Caco-2 (cell line): ENCODE data around the gene BCL7C. TPM values are rescaled to one million over a fixed set of nuclear protein-coding genes. Genes with fewer than 3 reads are reported as not detected.
"Not testable (repeated sequence)": the region's sequence is repeated elsewhere in the genome, so short reads cannot be mapped to it uniquely, and the experiment has no call there.

ENCODE experiments used
- BruUV-seq: library from RNA; stranded (reverse); fragments of 400-500 nt; replicated peaks from 2 replicates; lab custom pipeline; 2021; lab: Mats Ljungman, UMichigan
- CTCF ChIA-PET: fragments of 300-600 bp; sonication (Branson Sonifier 250); formaldehyde crosslinking; loops from one replicate; lab custom pipeline; 2022; ENCODE audit warnings: antibody characterized with exemption; lab: Charles Lee
- POLR2A ChIA-PET: fragments of 300-600 bp; sonication (Branson Sonifier 250); formaldehyde crosslinking; loops from one replicate; lab custom pipeline; 2022; ENCODE audit warnings: antibody characterized with exemption; lab: Charles Lee
- DNase-seq, 2 experiments: peaks; one replicate each; pipeline versions ENCODE4 v3.0.0 to v3.0.0-alpha.2; 2020 to 2022
- H3K27me3 ChIP-seq: replicated peaks from 2 replicates; pipeline ENCODE4 v1.6.0; 2011; ENCODE audit warnings: low read length; ENCODE audit not compliant: control insufficient read depth, insufficient read depth
- H3K36me3 ChIP-seq: 2 replicates; pipeline ENCODE4 v1.5.1; 2011; ENCODE audit warnings: low read length; ENCODE audit not compliant: control insufficient read depth, insufficient read depth
- H3K4me1 ChIP-seq: fragments of 250-450 bp; sonication (Bioruptor Pico); 2 replicates; pipeline ENCODE4 v1.5.1; 2020; ENCODE audit warnings: mild to moderate bottlenecking
- H3K4me3 ChIP-seq: 2 replicates; pipeline ENCODE4 v1.5.1; 2011; ENCODE audit warnings: low read depth, mild to moderate bottlenecking, control low read depth, low read length
- H3K9me3 ChIP-seq: fragments of 250-450 bp; sonication (Bioruptor Pico); 2 replicates; pipeline ENCODE4 v1.5.1; 2020; ENCODE audit warnings: mild to moderate bottlenecking, moderate library complexity
- H3K27ac Mint-ChIP-seq: one replicate; pipeline ENCODE4 v1.8.0; 2022; ENCODE audit warnings: mixed read lengths; ENCODE audit not compliant: unreplicated experiment
- H3K27me3 Mint-ChIP-seq: one replicate; pipeline ENCODE4 v1.8.0; 2022; ENCODE audit warnings: mixed read lengths; ENCODE audit not compliant: insufficient read depth, unreplicated experiment
- H3K36me3 Mint-ChIP-seq: one replicate; pipeline ENCODE4 v1.8.0; 2022; ENCODE audit warnings: mild to moderate bottlenecking, mixed read lengths; ENCODE audit not compliant: insufficient read depth, unreplicated experiment
- H3K4me1 Mint-ChIP-seq: one replicate; pipeline ENCODE4 v1.8.0; 2022; ENCODE audit warnings: low read depth, mixed read lengths; ENCODE audit not compliant: unreplicated experiment
- H3K4me3 Mint-ChIP-seq: one replicate; pipeline ENCODE4 v1.8.0; 2022; ENCODE audit warnings: mild to moderate bottlenecking, moderate library complexity, mixed read lengths; ENCODE audit not compliant: unreplicated experiment
- H3K9me3 Mint-ChIP-seq: one replicate; pipeline ENCODE4 v1.8.0; 2022; ENCODE audit warnings: mixed read lengths; ENCODE audit not compliant: unreplicated experiment
- CTCF ChIP-seq, 2 experiments: fragments of 200-600 bp in 1 of 2; IDR thresholded peaks; 1 replicate in 1 of 2; 2 replicates in 1 of 2; pipeline versions ENCODE4 v1.5.1 to v1.8.0; 2011 to 2022; ENCODE audit warnings: antibody characterized with exemption in 1 of 2, control low read depth in 1 of 2, inconsistent platforms in 1 of 2, low read depth in 1 of 2, low read length in 1 of 2, mild to moderate bottlenecking in 1 of 2, moderate library complexity in 1 of 2; ENCODE audit not compliant: insufficient read depth in 1 of 2, severe bottlenecking in 1 of 2, unreplicated experiment in 1 of 2
- intact Hi-C: fragments of 100-400 bp; cut with micrococcal nuclease; formaldehyde crosslinking; loops from one replicate; pipeline ENCODE4 v1.10.0; 2022; ENCODE audit not compliant: unreplicated experiment
- total RNA-seq: library from RNA; stranded (reverse); gene quantifications from 2 replicates; pipeline ENCODE4 v1.2.3, GENCODE V29; 2022

Gene BCL7C
- total RNA-seq, 1 experiment from 2014 or later = 17.7 TPM

- DNase-seq = no peak
- Mint-ChIP-seq H3K27ac (peak overlapping the region; percentile 45), H3K4me3 (peak overlapping the region; percentile 90), H3K4me1 (peaks cover 23% of the 10 kb centered on the region), H3K36me3 (peaks cover 19% of the 10 kb centered on the region), H3K27me3 (no peaks in the 10 kb centered on the region), H3K9me3 (no peaks in the 10 kb centered on the region)
- no peaks in the 10 kb centered on the region; the same call in 1 of the 2 replicates for H3K36me3 ChIP-seq
- no peaks in the 10 kb centered on the region for H3K9me3 ChIP-seq
- intact Hi-C loops = no loop called here
- H3K4me1 ChIP-seq = peaks cover 30% of the 10 kb centered on the region
- ChIA-PET CTCF (no interaction called here), POLR2A (no interaction called here)
- TF ChIP-seq CTCF (IDR thresholded peaks at IDR 0.05; ENCODE audit: insufficient read depth in 1 of 2, low read depth in 1 of 2, low read length in 1 of 2, severe bottlenecking in 1 of 2, unreplicated experiment in 1 of 2) = no peak
- no peaks in the 10 kb centered on the region for H3K27me3 ChIP-seq
- H3K4me3 ChIP-seq = peak overlapping the region; percentile 77
- BruUV-seq = TSS peak; percentile 82
These were observed 877 bp upstream of the BCL7C start for GRCh38 chr16:30894540-30895368.

GRCh38 chr16:30893417-30893743 is 497 bp downstream of the BCL7C start:
- Mint-ChIP-seq H3K27ac (peak overlapping the region; percentile 87), H3K4me1 (peaks cover 23% of the 10 kb centered on the region), H3K36me3 (peaks cover 22% of the 10 kb centered on the region), H3K9me3 (no peaks in the 10 kb centered on the region), H3K4me3 (peak overlapping the region; percentile 90), H3K27me3 (no peaks in the 10 kb centered on the region)
- Histone ChIP-seq H3K27me3 (no peaks in the 10 kb centered on the region), H3K4me1 (peaks cover 30% of the 10 kb centered on the region), H3K4me3 (peak overlapping the region; percentile 98), H3K9me3 (no peaks in the 10 kb centered on the region), H3K36me3 (no peaks in the 10 kb centered on the region; the same call in 1 of the 2 replicates)
- no peak for DNase-seq
- intact Hi-C loops = no loop called here
- ChIA-PET POLR2A (no interaction called here), CTCF (no interaction called here)
- no peak for TF ChIP-seq CTCF (IDR thresholded peaks at IDR 0.05; ENCODE audit: insufficient read depth in 1 of 2, low read depth in 1 of 2, low read length in 1 of 2, severe bottlenecking in 1 of 2, unreplicated experiment in 1 of 2)
- BruUV-seq = no TSS peak

GRCh38 chr16:30892670-30893416 is 1.0 kb downstream of the BCL7C start:
- H3K36me3 Mint-ChIP-seq = peaks cover 22% of the 10 kb centered on the region
- TF ChIP-seq CTCF (IDR thresholded peaks at IDR 0.05; ENCODE audit: insufficient read depth in 1 of 2, low read depth in 1 of 2, low read length in 1 of 2, severe bottlenecking in 1 of 2, unreplicated experiment in 1 of 2) = no peak
- no peaks in the 10 kb centered on the region for H3K27me3 Mint-ChIP-seq
- no peaks in the 10 kb centered on the region for H3K9me3 Mint-ChIP-seq
- ChIA-PET CTCF (no interaction called here), POLR2A (no interaction called here)
- H3K27ac Mint-ChIP-seq = peak overlapping the region; percentile 87
- intact Hi-C loops = no loop called here
- H3K4me1 Mint-ChIP-seq = peaks cover 23% of the 10 kb centered on the region
- peaks cover 30% of the 10 kb centered on the region for H3K4me1 ChIP-seq
- peak overlapping the region; percentile 98 for H3K4me3 ChIP-seq
- H3K27me3 ChIP-seq = no peaks in the 10 kb centered on the region
- no peaks in the 10 kb centered on the region for H3K9me3 ChIP-seq
- H3K36me3 ChIP-seq = no peaks in the 10 kb centered on the region; the same call in 1 of the 2 replicates
- DNase-seq = no peak
- H3K4me3 Mint-ChIP-seq = peak overlapping the region; percentile 90
- BruUV-seq = no TSS peak

GRCh38 chr16:30891043-30891823 is 2.6 kb downstream of the BCL7C start:
- H3K4me3 ChIP-seq, H3K27ac Mint-ChIP-seq, DNase-seq, intact Hi-C loops, H3K27me3 Mint-ChIP-seq, H3K9me3 ChIP-seq, H3K9me3 Mint-ChIP-seq, H3K36me3 ChIP-seq, H3K27me3 ChIP-seq, BruUV-seq, H3K4me3 Mint-ChIP-seq: not testable (repeated sequence)
- Mint-ChIP-seq H3K36me3 (peaks cover 18% of the 10 kb centered on the region), H3K4me1 (peaks cover 22% of the 10 kb centered on the region)
- POLR2A ChIA-PET = interaction anchor here (0.7 kb wide), 1 partner anchor 58 kb away, joined by 7 read pairs; no protein-coding TSS in a partner anchor
- H3K4me1 ChIP-seq = peaks cover 24% of the 10 kb centered on the region
- CTCF ChIA-PET = interaction anchor here (0.6 to 0.7 kb wide), 3 partner anchors 35 to 53 kb away, joined by 3 to 5 read pairs (median 3); no protein-coding TSS in a partner anchor
